ENCODE data around the gene ZFYVE28.

ZFYVE28 gene

GRCh38 chr4:2300431-2301224 is 117.8 kb downstream of the ZFYVE28 start:
- Histone ChIP-seq H3K27me3 (ENCODE audit: control insufficient read depth, low read length) (no peaks in the 10 kb centered on the region), H4K20me1 (ENCODE audit: control insufficient read depth, insufficient read depth, low read depth, low read length) (no peaks in the 10 kb centered on the region), H3K9me2 (replicated peaks; ENCODE audit: control insufficient read depth, low read length) (no peaks in the 10 kb centered on the region), H3F3A (ENCODE audit: control insufficient read depth, insufficient read depth) (no peaks in the 10 kb centered on the region), H3K4me3 (ENCODE audit: low read length) (no peak overlapping the region), H3K36me3 (ENCODE audit: control insufficient read depth, low read length) (no peaks in the 10 kb centered on the region), H3K79me2 (ENCODE audit: control insufficient read depth, low read length) (no peaks in the 10 kb centered on the region), H3K4me1 (ENCODE audit: control insufficient read depth, low read length) (peaks cover 17% of the 10 kb centered on the region), H3K4me2 (ENCODE audit: low read length) (no peak overlapping the region), H3K9me3 (ENCODE audit: control insufficient read depth, insufficient read depth, low read length) (no peaks in the 10 kb centered on the region), H3K27ac (ENCODE audit: low read depth, low read length) (no peak overlapping the region)
- TF ChIP-seq CTCF (IDR thresholded peaks at IDR 0.05; ENCODE audit: low read depth, low read length, poor library complexity, severe bottlenecking): no peak
- no peak for TF ChIP-seq EZH2phosphoT487 (IDR thresholded peaks at IDR 0.05; ENCODE audit: borderline replicate concordance, low read length)

- H3K27ac ChIP-seq (ENCODE audit: low read depth, low read length): no peak overlapping the region
- no peaks in the 10 kb centered on the region for H3K36me3 ChIP-seq (ENCODE audit: control insufficient read depth, low read length)
- no peak for TF ChIP-seq EZH2phosphoT487 (IDR thresholded peaks at IDR 0.05; ENCODE audit: borderline replicate concordance, low read length)
- no peak for TF ChIP-seq CTCF (IDR thresholded peaks at IDR 0.05; ENCODE audit: low read depth, low read length, poor library complexity, severe bottlenecking)
- no peaks in the 10 kb centered on the region for H4K20me1 ChIP-seq (ENCODE audit: control insufficient read depth, insufficient read depth, low read depth, low read length)
- no peaks in the 10 kb centered on the region for H3K79me2 ChIP-seq (ENCODE audit: control insufficient read depth, low read length)
- no peak overlapping the region for H3K4me3 ChIP-seq (ENCODE audit: low read length)
- H3K9me3 ChIP-seq (ENCODE audit: control insufficient read depth, insufficient read depth, low read length): no peaks in the 10 kb centered on the region
- H3K9me2 ChIP-seq (replicated peaks; ENCODE audit: control insufficient read depth, low read length): no peaks in the 10 kb centered on the region
- H3F3A ChIP-seq (ENCODE audit: control insufficient read depth, insufficient read depth): no peaks in the 10 kb centered on the region
- H3K27me3 ChIP-seq (ENCODE audit: control insufficient read depth, low read length): no peaks in the 10 kb centered on the region
- H3K4me2 ChIP-seq (ENCODE audit: low read length): no peak overlapping the region
- H3K4me1 ChIP-seq (ENCODE audit: control insufficient read depth, low read length): peaks cover 17% of the 10 kb centered on the region
Measured at GRCh38 chr4:2299794-2300193, 118.7 kb downstream of the ZFYVE28 start.

- TF ChIP-seq CTCF (IDR thresholded peaks at IDR 0.05; ENCODE audit: low read depth, low read length, poor library complexity, severe bottlenecking) (no peak), EZH2phosphoT487 (IDR thresholded peaks at IDR 0.05; ENCODE audit: borderline replicate concordance, low read length) (no peak)
- H3K27ac ChIP-seq (ENCODE audit: low read depth, low read length): no peak overlapping the region
- H3K9me3 ChIP-seq (ENCODE audit: control insufficient read depth, insufficient read depth, low read length): no peaks in the 10 kb centered on the region
- H4K20me1 ChIP-seq (ENCODE audit: control insufficient read depth, insufficient read depth, low read depth, low read length): no peaks in the 10 kb centered on the region
- H3K4me3 ChIP-seq (ENCODE audit: low read length): no peak overlapping the region
- no peaks in the 10 kb centered on the region for H3K79me2 ChIP-seq (ENCODE audit: control insufficient read depth, low read length)
- peaks cover 17% of the 10 kb centered on the region for H3K4me1 ChIP-seq (ENCODE audit: control insufficient read depth, low read length)
- H3K4me2 ChIP-seq (ENCODE audit: low read length): no peak overlapping the region
- H3K9me2 ChIP-seq (replicated peaks; ENCODE audit: control insufficient read depth, low read length): no peaks in the 10 kb centered on the region
- H3F3A ChIP-seq (ENCODE audit: control insufficient read depth, insufficient read depth): no peaks in the 10 kb centered on the region
- no peaks in the 10 kb centered on the region for H3K36me3 ChIP-seq (ENCODE audit: control insufficient read depth, low read length)
- no peaks in the 10 kb centered on the region for H3K27me3 ChIP-seq (ENCODE audit: control insufficient read depth, low read length)
Measured at GRCh38 chr4:2298532-2298991, 119.9 kb downstream of the ZFYVE28 start.
